ENCODE data around the gene ZFYVE28. TPM values are rescaled to one million over a fixed set of nuclear protein-coding genes. Genes with fewer than 3 reads are reported as not detected.

ZFYVE28 gene
- total RNA-seq, 5 donors from 2014 or later (not counting 1 experiment from before 2014, with no cell fraction given) = 33.4 to 56.2 (median 45.4) TPM

GRCh38 chr4:2354118-2354517, 64.3 kb downstream of the ZFYVE28 start:
- peaks cover 0 to 19% of the 10 kb centered on the region in 2 experiments for H3K4me1 ChIP-seq (ENCODE audit: control insufficient read depth in 1 of 2, extremely low read depth in 1 of 2, insufficient read depth in 2 of 2, low read length in 2 of 2)
- Mint-ChIP-seq H3K4me3 (no peak overlapping the region), H3K36me3 (no peaks in the 10 kb centered on the region), H3K4me1 (peaks cover 8 to 16% (median 10%) of the 10 kb centered on the region in 3 donors), H3K27ac (no peak overlapping the region), H3K27me3 (no peaks in the 10 kb centered on the region), H3K9me3 (no peaks in the 10 kb centered on the region)
- POLR2A ChIA-PET = no interaction called here
- CTCF ChIA-PET = interaction anchor here (0.6 to 1.4 kb wide), 5 partner anchors 29 to 134 kb away, joined by 3 to 13 read pairs (median 7); no protein-coding TSS in a partner anchor
- H3K4me3 ChIP-seq (ENCODE audit: control insufficient read depth in 1 of 2, extremely low read depth in 1 of 2, low read length in 1 of 2) = no peak overlapping the region
- H3K9me3 ChIP-seq = no peaks in the 10 kb centered on the region
- DNase-seq (peak in 26 of 35 experiments; percentile 8 to 63 (median 32)), ATAC-seq (replicated peaks in 1 of 4) (peak in 3 of 4 experiments; percentile 54 to 82 (median 58))
- H3K27ac ChIP-seq (ENCODE audit: low read length) = no peak overlapping the region
- WGBS (ENCODE audit: insufficient coverage) = 92% methylated on average over 2 of the region's 6 CpGs
- peaks cover 0 to 4% of the 10 kb centered on the region in 2 donors for H3K36me3 ChIP-seq (ENCODE audit: control insufficient read depth in 2 of 2, extremely low read depth in 1 of 2, insufficient read depth in 1 of 2, low read length in 1 of 2)
- no peaks in the 10 kb centered on the region for H3K27me3 ChIP-seq (replicated peaks in 1 of 2; ENCODE audit: control insufficient read depth in 2 of 2, extremely low read depth in 1 of 2, insufficient read depth in 2 of 2, low read length in 1 of 2)

GRCh38 chr4:2353222-2354107, 65.0 kb downstream of the ZFYVE28 start:
- no peaks in the 10 kb centered on the region for H3K9me3 Mint-ChIP-seq
- POLR2A ChIA-PET = no interaction called here

GRCh38 chr4:2352729-2353221, 65.7 kb downstream of the ZFYVE28 start:
- ATAC-seq (replicated peaks in 1 of 4) = no peak
- peaks cover 13 to 21% (median 14%) of the 10 kb centered on the region in 3 donors for H3K4me1 Mint-ChIP-seq
- H3K27ac ChIP-seq (ENCODE audit: low read length) = no peak overlapping the region
- CTCF ChIA-PET = interaction anchor here in 1 of 2 donors (0.6 kb wide), 1 partner anchor 110 kb away, joined by 3 read pairs; no protein-coding TSS in a partner anchor
- no peaks in the 10 kb centered on the region for H3K27me3 Mint-ChIP-seq
- no peak overlapping the region for H3K4me3 ChIP-seq (ENCODE audit: control insufficient read depth in 1 of 2, extremely low read depth in 1 of 2, low read length in 1 of 2)
- no peaks in the 10 kb centered on the region for H3K27me3 ChIP-seq (replicated peaks in 1 of 2; ENCODE audit: control insufficient read depth in 2 of 2, extremely low read depth in 1 of 2, insufficient read depth in 2 of 2, low read length in 1 of 2)
- no peaks in the 10 kb centered on the region for H3K9me3 Mint-ChIP-seq
- H3K36me3 ChIP-seq (ENCODE audit: control insufficient read depth in 2 of 2, extremely low read depth in 1 of 2, insufficient read depth in 1 of 2, low read length in 1 of 2) = peaks cover 0 to 4% of the 10 kb centered on the region in 2 donors
- H3K27ac Mint-ChIP-seq = no peak overlapping the region
- H3K9me3 ChIP-seq = no peaks in the 10 kb centered on the region
- H3K36me3 Mint-ChIP-seq = no peaks in the 10 kb centered on the region
- WGBS (ENCODE audit: insufficient coverage) = 91% methylated on average over 5 of the region's 5 CpGs
- DNase-seq = peak in 1 of 35 experiments; percentile 14
- POLR2A ChIA-PET = no interaction called here
- H3K4me1 ChIP-seq (ENCODE audit: control insufficient read depth in 1 of 2, extremely low read depth in 1 of 2, insufficient read depth in 2 of 2, low read length in 2 of 2) = peaks cover 0 to 15% of the 10 kb centered on the region in 2 experiments
- H3K4me3 Mint-ChIP-seq = no peak overlapping the region

More at GRCh38 chr4:2353222-2354107, 65.0 kb downstream of the ZFYVE28 start:
- peaks cover 0 to 4% of the 10 kb centered on the region in 2 donors for H3K36me3 ChIP-seq (ENCODE audit: control insufficient read depth in 2 of 2, extremely low read depth in 1 of 2, insufficient read depth in 1 of 2, low read length in 1 of 2)
- DNase-seq (peak in 1 of 35 experiments; percentile 20), ATAC-seq (replicated peaks in 1 of 4) (no peak)
- Mint-ChIP-seq H3K36me3 (no peaks in the 10 kb centered on the region), H3K4me3 (no peak overlapping the region), H3K4me1 (peaks cover 10 to 20% (median 12%) of the 10 kb centered on the region in 3 donors), H3K27ac (no peak overlapping the region), H3K27me3 (no peaks in the 10 kb centered on the region)
- peaks cover 0 to 18% of the 10 kb centered on the region in 2 experiments for H3K4me1 ChIP-seq (ENCODE audit: control insufficient read depth in 1 of 2, extremely low read depth in 1 of 2, insufficient read depth in 2 of 2, low read length in 2 of 2)
- WGBS (ENCODE audit: insufficient coverage) = 89% methylated on average over 21 of the region's 30 CpGs
- H3K27me3 ChIP-seq (replicated peaks in 1 of 2; ENCODE audit: control insufficient read depth in 2 of 2, extremely low read depth in 1 of 2, insufficient read depth in 2 of 2, low read length in 1 of 2) = no peaks in the 10 kb centered on the region
- CTCF ChIA-PET = interaction anchor here (0.6 to 1.4 kb wide), 5 partner anchors 28 to 133 kb away, joined by 3 to 13 read pairs (median 7); no protein-coding TSS in a partner anchor
- no peak overlapping the region for H3K27ac ChIP-seq (ENCODE audit: low read length)
- no peak overlapping the region for H3K4me3 ChIP-seq (ENCODE audit: control insufficient read depth in 1 of 2, extremely low read depth in 1 of 2, low read length in 1 of 2)
- H3K9me3 ChIP-seq = no peaks in the 10 kb centered on the region

GRCh38 chr4:2352171-2352570, 66.3 kb downstream of the ZFYVE28 start:
- ChIA-PET POLR2A (no interaction called here), CTCF (interaction anchor here in 1 of 2 donors (0.5 kb wide), 1 partner anchor 90 kb away, joined by 3 read pairs; no protein-coding TSS in a partner anchor)
- peaks cover 3% of the 10 kb centered on the region for H3K36me3 Mint-ChIP-seq
- no peak overlapping the region for H3K27ac Mint-ChIP-seq
- peaks cover 19 to 27% (median 20%) of the 10 kb centered on the region in 3 donors for H3K4me1 Mint-ChIP-seq
- no peaks in the 10 kb centered on the region for H3K9me3 ChIP-seq
- no peaks in the 10 kb centered on the region for H3K27me3 Mint-ChIP-seq
- 93% methylated on average over 8 of the region's 10 CpGs for WGBS (ENCODE audit: insufficient coverage)
- H3K9me3 Mint-ChIP-seq = peaks cover 0 to 2% (median 2%) of the 10 kb centered on the region in 3 donors
- DNase-seq (peak in 1 of 35 experiments; percentile 8), ATAC-seq (replicated peaks in 1 of 4) (no peak)
- H3K4me3 Mint-ChIP-seq = no peak overlapping the region
- H3K27me3 ChIP-seq (replicated peaks in 1 of 2; ENCODE audit: control insufficient read depth in 2 of 2, extremely low read depth in 1 of 2, insufficient read depth in 2 of 2, low read length in 1 of 2) = no peaks in the 10 kb centered on the region
- peaks cover 0 to 15% of the 10 kb centered on the region in 2 experiments for H3K4me1 ChIP-seq (ENCODE audit: control insufficient read depth in 1 of 2, extremely low read depth in 1 of 2, insufficient read depth in 2 of 2, low read length in 2 of 2)
- peaks cover 0 to 4% of the 10 kb centered on the region in 2 donors for H3K36me3 ChIP-seq (ENCODE audit: control insufficient read depth in 2 of 2, extremely low read depth in 1 of 2, insufficient read depth in 1 of 2, low read length in 1 of 2)
- no peak overlapping the region for H3K4me3 ChIP-seq (ENCODE audit: control insufficient read depth in 1 of 2, extremely low read depth in 1 of 2, low read length in 1 of 2)
- H3K27ac ChIP-seq (ENCODE audit: low read length) = no peak overlapping the region

GRCh38 chr4:2350982-2351381, 67.5 kb downstream of the ZFYVE28 start:
- ChIA-PET POLR2A (no interaction called here), CTCF (interaction anchor here in 1 of 2 donors (0.7 to 0.9 kb wide), 2 partner anchors 90 to 161 kb away, joined by 3 to 4 read pairs; no protein-coding TSS in a partner anchor)
- Mint-ChIP-seq H3K27ac (no peak overlapping the region), H3K36me3 (peaks cover 4% of the 10 kb centered on the region), H3K27me3 (no peaks in the 10 kb centered on the region), H3K9me3 (peaks cover 0 to 4% (median 3%) of the 10 kb centered on the region in 3 donors), H3K4me1 (peaks cover 17 to 28% (median 22%) of the 10 kb centered on the region in 3 donors), H3K4me3 (no peak overlapping the region)
- H3K4me1 ChIP-seq (ENCODE audit: control insufficient read depth in 1 of 2, extremely low read depth in 1 of 2, insufficient read depth in 2 of 2, low read length in 2 of 2) = peaks cover 0 to 15% of the 10 kb centered on the region in 2 experiments
- no peak for ATAC-seq (replicated peaks in 1 of 4)
- 92% methylated on average over 2 of the region's 4 CpGs for WGBS (ENCODE audit: insufficient coverage)
- no peaks in the 10 kb centered on the region for H3K9me3 ChIP-seq
- DNase-seq = peak in 1 of 35 experiments; percentile 5
- H3K4me3 ChIP-seq (ENCODE audit: control insufficient read depth in 1 of 2, extremely low read depth in 1 of 2, low read length in 1 of 2) = no peak overlapping the region
- peaks cover 0 to 4% of the 10 kb centered on the region in 2 donors for H3K36me3 ChIP-seq (ENCODE audit: control insufficient read depth in 2 of 2, extremely low read depth in 1 of 2, insufficient read depth in 1 of 2, low read length in 1 of 2)
- no peak overlapping the region for H3K27ac ChIP-seq (ENCODE audit: low read length)
- no peaks in the 10 kb centered on the region for H3K27me3 ChIP-seq (replicated peaks in 1 of 2; ENCODE audit: control insufficient read depth in 2 of 2, extremely low read depth in 1 of 2, insufficient read depth in 2 of 2, low read length in 1 of 2)

GRCh38 chr4:2348786-2349185, 69.7 kb downstream of the ZFYVE28 start:
- H3K4me1 Mint-ChIP-seq = peaks cover 12 to 16% (median 16%) of the 10 kb centered on the region in 3 donors
- 100% methylated on average over 1 of the region's 3 CpGs for WGBS (ENCODE audit: insufficient coverage)
- ChIA-PET CTCF (no interaction called here), POLR2A (no interaction called here)
- no peak for ATAC-seq (replicated peaks in 1 of 4)
- Histone ChIP-seq H3K4me3 (ENCODE audit: control insufficient read depth in 1 of 2, extremely low read depth in 1 of 2, low read length in 1 of 2) (no peak overlapping the region), H3K9me3 (no peaks in the 10 kb centered on the region), H3K4me1 (ENCODE audit: control insufficient read depth in 1 of 2, extremely low read depth in 1 of 2, insufficient read depth in 2 of 2, low read length in 2 of 2) (peaks cover 0 to 3% of the 10 kb centered on the region in 2 experiments), H3K36me3 (ENCODE audit: control insufficient read depth in 2 of 2, extremely low read depth in 1 of 2, insufficient read depth in 1 of 2, low read length in 1 of 2) (peaks cover 0 to 4% of the 10 kb centered on the region in 2 donors), H3K27me3 (replicated peaks in 1 of 2; ENCODE audit: control insufficient read depth in 2 of 2, extremely low read depth in 1 of 2, insufficient read depth in 2 of 2, low read length in 1 of 2) (no peaks in the 10 kb centered on the region), H3K27ac (ENCODE audit: low read length) (no peak overlapping the region)
- H3K9me3 Mint-ChIP-seq = peaks cover 5 to 11% (median 6%) of the 10 kb centered on the region in 3 donors
- no peak overlapping the region for H3K4me3 Mint-ChIP-seq
- H3K36me3 Mint-ChIP-seq = peaks cover 16% of the 10 kb centered on the region
- peak overlapping the region in 1 of 2 donors; percentile 17 for H3K27ac Mint-ChIP-seq
- H3K27me3 Mint-ChIP-seq = no peaks in the 10 kb centered on the region
- no peak for DNase-seq
